Activated CD4-positive, alpha-beta memory T cell treated with anti-CD3 and anti-CD28 coated beads for 36 hours (primary cell): ENCODE measurements around the gene KCNS1. TPM values are rescaled to one million over a fixed set of nuclear protein-coding genes. Genes with fewer than 3 reads are reported as not detected.

Experiments
- CTCF ChIA-PET: fragments of 350-600 bp; sonication (Branson Sonifier 250); formaldehyde crosslinking; loops from one replicate; lab custom pipeline; 2021; ENCODE audit warnings: antibody characterized with exemption, inconsistent platforms; lab: Charles Lee
- POLR2A ChIA-PET: fragments of 350-600 bp; sonication (Branson Sonifier 250); formaldehyde crosslinking; loops from one replicate; lab custom pipeline; 2021; ENCODE audit warnings: antibody characterized with exemption; lab: Charles Lee
- DNase-seq: peaks from one replicate; pipeline ENCODE4 v3.0.0-alpha.2; 2020
- H3K27ac Mint-ChIP-seq: one replicate; pipeline ENCODE4 v1.8.0; 2021; ENCODE audit warnings: mixed read lengths
- H3K27me3 Mint-ChIP-seq: one replicate; pipeline ENCODE4 v1.8.0; 2021; ENCODE audit warnings: mixed read lengths
- H3K36me3 Mint-ChIP-seq: one replicate; pipeline ENCODE4 v1.8.0; 2021; ENCODE audit warnings: mixed read lengths
- H3K4me1 Mint-ChIP-seq: one replicate; pipeline ENCODE4 v1.8.0; 2021; ENCODE audit warnings: low read depth, mixed read lengths
- H3K4me3 Mint-ChIP-seq: one replicate; pipeline ENCODE4 v1.8.0; 2021; ENCODE audit warnings: mild to moderate bottlenecking, mixed read lengths
- H3K9me3 Mint-ChIP-seq: one replicate; pipeline ENCODE4 v1.8.0; 2021; ENCODE audit warnings: mixed read lengths
- intact Hi-C: fragments of 100-400 bp; cut with micrococcal nuclease; formaldehyde crosslinking; loops from one replicate; pipeline ENCODE4 v1.15.1; 2023
- total RNA-seq, 2 experiments: library from RNA; stranded (reverse); gene quantifications; one replicate each; pipeline ENCODE4 v1.2.3, GENCODE V29; 2021

KCNS1 gene
- total RNA-seq, 2 experiments from 2014 or later = 0.34 to 0.45 TPM

- Mint-ChIP-seq H3K36me3 (no peaks in the 10 kb centered on the region), H3K9me3 (no peaks in the 10 kb centered on the region), H3K4me3 (no peak overlapping the region), H3K27me3 (peaks cover 10% of the 10 kb centered on the region), H3K4me1 (peaks cover 9% of the 10 kb centered on the region), H3K27ac (no peak overlapping the region)
- intact Hi-C loops = no loop called here
- ChIA-PET CTCF (interaction anchor here (1.0 to 1.8 kb wide), 4 partner anchors 22 to 176 kb away, joined by 3 to 6 read pairs (median 4); no protein-coding TSS in a partner anchor), POLR2A (no interaction called here)
- no peak for DNase-seq
Measured at GRCh38 chr20:45118028-45118427, 17.1 kb upstream of the KCNS1 start.

- Mint-ChIP-seq H3K4me3 (no peak overlapping the region), H3K4me1 (peaks cover 9% of the 10 kb centered on the region), H3K36me3 (no peaks in the 10 kb centered on the region), H3K27ac (no peak overlapping the region), H3K9me3 (no peaks in the 10 kb centered on the region), H3K27me3 (peaks cover 10% of the 10 kb centered on the region)
- POLR2A ChIA-PET = no interaction called here
- DNase-seq = no peak
- intact Hi-C loops = no loop called here
- CTCF ChIA-PET = interaction anchor here (1.0 to 1.8 kb wide), 3 partner anchors 22 to 177 kb away, joined by 3 to 6 read pairs (median 3); no protein-coding TSS in a partner anchor
Measured at GRCh38 chr20:45117581-45117980, 16.7 kb upstream of the KCNS1 start.

- H3K4me1 Mint-ChIP-seq = peaks cover 9% of the 10 kb centered on the region
Measured at GRCh38 chr20:45115829-45116228, 14.9 kb upstream of the KCNS1 start.

GRCh38 chr20:45115386-45115774 lies 14.5 kb upstream of the KCNS1 start:
- no peak overlapping the region for H3K27ac Mint-ChIP-seq
- POLR2A ChIA-PET = no interaction called here
- no peak overlapping the region for H3K4me3 Mint-ChIP-seq

More at GRCh38 chr20:45115829-45116228, 14.9 kb upstream of the KCNS1 start:
- Mint-ChIP-seq H3K4me3 (no peak overlapping the region), H3K27ac (no peak overlapping the region), H3K36me3 (no peaks in the 10 kb centered on the region), H3K27me3 (peaks cover 10% of the 10 kb centered on the region), H3K9me3 (no peaks in the 10 kb centered on the region)
- peak; percentile 30 for DNase-seq
- ChIA-PET POLR2A (no interaction called here), CTCF (interaction anchor here (1.0 to 1.8 kb wide), 3 partner anchors 12 to 176 kb away, joined by 3 to 5 read pairs (median 3); no protein-coding TSS in a partner anchor)
- intact Hi-C loops = no loop called here

GRCh38 chr20:45114465-45115385 lies 13.8 kb upstream of the KCNS1 start, which contains the start of gene WFDC5:
Gene WFDC5, minus strand, starts transcription at chr20:45115174. Its CDS starts 91 bp downstream, at chr20:45115083.
- CTCF ChIA-PET = interaction anchor here (1.1 to 7.1 kb wide), 5 partner anchors 11 to 177 kb away, joined by 3 to 108 read pairs (median 5); no protein-coding TSS in a partner anchor
- no peak within 1 kb of the TSS for H3K27ac Mint-ChIP-seq
- H3K9me3 Mint-ChIP-seq = no peaks in the 10 kb centered on the region
- DNase-seq = peak; percentile 51
- no peaks in the 10 kb centered on the region for H3K36me3 Mint-ChIP-seq
- POLR2A ChIA-PET = no interaction called here
- H3K4me3 Mint-ChIP-seq = no peak within 1 kb of the TSS
- peaks cover 9% of the 10 kb centered on the region for H3K4me1 Mint-ChIP-seq
- H3K27me3 Mint-ChIP-seq = peaks cover 8% of the 10 kb centered on the region
- intact Hi-C loops = no loop called here

More at GRCh38 chr20:45115386-45115774, 14.5 kb upstream of the KCNS1 start:
- peaks cover 9% of the 10 kb centered on the region for H3K4me1 Mint-ChIP-seq
- intact Hi-C loops = no loop called here
- H3K9me3 Mint-ChIP-seq = no peaks in the 10 kb centered on the region
- peaks cover 10% of the 10 kb centered on the region for H3K27me3 Mint-ChIP-seq
- no peak for DNase-seq
- H3K36me3 Mint-ChIP-seq = no peaks in the 10 kb centered on the region
- CTCF ChIA-PET = interaction anchor here (1.1 to 7.1 kb wide), 3 partner anchors 12 to 24 kb away, joined by 3 to 108 read pairs (median 5); no protein-coding TSS in a partner anchor

GRCh38 chr20:45113865-45114264 lies 12.9 kb upstream of the KCNS1 start:
- H3K9me3 Mint-ChIP-seq = no peaks in the 10 kb centered on the region
- CTCF ChIA-PET = interaction anchor here (1.2 to 7.1 kb wide), 6 partner anchors 19 to 178 kb away, joined by 3 to 108 read pairs (median 36); no protein-coding TSS in a partner anchor
- H3K27me3 Mint-ChIP-seq = peaks cover 5% of the 10 kb centered on the region
- DNase-seq = no peak
- intact Hi-C loops = loop anchor here (2.0 kb wide), 1 partner anchor 17 kb away; no protein-coding TSS in a partner anchor
- no peak overlapping the region for H3K27ac Mint-ChIP-seq
- H3K36me3 Mint-ChIP-seq = no peaks in the 10 kb centered on the region
- no peak overlapping the region for H3K4me3 Mint-ChIP-seq
- H3K4me1 Mint-ChIP-seq = peaks cover 9% of the 10 kb centered on the region
- POLR2A ChIA-PET = no interaction called here

GRCh38 chr20:45112754-45113153 lies 11.8 kb upstream of the KCNS1 start:
- no peak overlapping the region for H3K27ac Mint-ChIP-seq

GRCh38 chr20:45111799-45112471 lies 11.0 kb upstream of the KCNS1 start:
- peak; percentile 37 for DNase-seq
- intact Hi-C loops = loop anchor here (2.0 kb wide), 1 partner anchor 15 kb away; no protein-coding TSS in a partner anchor
- Mint-ChIP-seq H3K27me3 (no peaks in the 10 kb centered on the region), H3K4me1 (peaks cover 9% of the 10 kb centered on the region), H3K27ac (no peak overlapping the region), H3K9me3 (no peaks in the 10 kb centered on the region), H3K36me3 (no peaks in the 10 kb centered on the region), H3K4me3 (no peak overlapping the region)
- CTCF ChIA-PET = interaction anchor here (0.7 to 7.1 kb wide), 26 partner anchors 8 to 336 kb away, joined by 3 to 108 read pairs (median 5); partner anchors contain the start of genes KCNS1 and WFDC12
- POLR2A ChIA-PET = no interaction called here

More at GRCh38 chr20:45112754-45113153, 11.8 kb upstream of the KCNS1 start:
- no peak overlapping the region for H3K4me3 Mint-ChIP-seq
- H3K9me3 Mint-ChIP-seq = no peaks in the 10 kb centered on the region
- intact Hi-C loops = loop anchor here (2.0 kb wide), 1 partner anchor 16 kb away; no protein-coding TSS in a partner anchor
- peaks cover 5% of the 10 kb centered on the region for H3K27me3 Mint-ChIP-seq
- ChIA-PET POLR2A (interaction anchor here (0.5 kb wide), 1 partner anchor 124 kb away, joined by 4 read pairs; no protein-coding TSS in a partner anchor), CTCF (interaction anchor here (0.7 to 7.1 kb wide), 23 partner anchors 9 to 348 kb away, joined by 3 to 108 read pairs (median 4); partner anchors contain the start of genes KCNS1 and WFDC12)
- DNase-seq = no peak
- H3K36me3 Mint-ChIP-seq = no peaks in the 10 kb centered on the region
- peaks cover 9% of the 10 kb centered on the region for H3K4me1 Mint-ChIP-seq

GRCh38 chr20:45111285-45111684 lies 10.4 kb upstream of the KCNS1 start:
- Mint-ChIP-seq H3K9me3 (no peaks in the 10 kb centered on the region), H3K4me1 (peaks cover 9% of the 10 kb centered on the region), H3K27ac (no peak overlapping the region), H3K27me3 (no peaks in the 10 kb centered on the region), H3K36me3 (no peaks in the 10 kb centered on the region), H3K4me3 (no peak overlapping the region)
- ChIA-PET POLR2A (interaction anchor here (0.8 kb wide), 1 partner anchor 70 kb away, joined by 3 read pairs; no protein-coding TSS in a partner anchor), CTCF (interaction anchor here (0.6 to 7.1 kb wide), 23 partner anchors 8 to 364 kb away, joined by 3 to 108 read pairs (median 5); partner anchors contain the start of genes KCNS1 and WFDC12)
- intact Hi-C loops = no loop called here
- DNase-seq = no peak

GRCh38 chr20:45110301-45110700 lies 9.4 kb upstream of the KCNS1 start:
- no peak for DNase-seq
- intact Hi-C loops = no loop called here
- no peak overlapping the region for H3K27ac Mint-ChIP-seq
- POLR2A ChIA-PET = no interaction called here
- no peaks in the 10 kb centered on the region for H3K27me3 Mint-ChIP-seq
- CTCF ChIA-PET = interaction anchor here (1.0 to 7.1 kb wide), 8 partner anchors 9 to 200 kb away, joined by 3 to 108 read pairs (median 25); partner anchors contain the start of gene KCNS1
- H3K4me3 Mint-ChIP-seq = no peak overlapping the region
- no peaks in the 10 kb centered on the region for H3K9me3 Mint-ChIP-seq
- no peaks in the 10 kb centered on the region for H3K36me3 Mint-ChIP-seq
- H3K4me1 Mint-ChIP-seq = peaks cover 6% of the 10 kb centered on the region

- no peak overlapping the region for H3K27ac Mint-ChIP-seq
- ChIA-PET CTCF (interaction anchor here (3.7 to 7.1 kb wide), 6 partner anchors 9 to 182 kb away, joined by 22 to 108 read pairs (median 36); partner anchors contain the start of gene KCNS1), POLR2A (no interaction called here)
- no peak overlapping the region for H3K4me3 Mint-ChIP-seq
- DNase-seq = no peak
- H3K27me3 Mint-ChIP-seq = no peaks in the 10 kb centered on the region
- no peaks in the 10 kb centered on the region for H3K9me3 Mint-ChIP-seq
- H3K4me1 Mint-ChIP-seq = no peaks in the 10 kb centered on the region
- intact Hi-C loops = no loop called here
- no peaks in the 10 kb centered on the region for H3K36me3 Mint-ChIP-seq
Measured at GRCh38 chr20:45109634-45110033, 8.7 kb upstream of the KCNS1 start.
